ENCODE results near the gene LAMP1.
"Not testable (repeated sequence)": the region's sequence is repeated elsewhere in the genome, so short reads cannot be mapped to it uniquely, and the experiment has no call there.

Gene LAMP1

DNA sequence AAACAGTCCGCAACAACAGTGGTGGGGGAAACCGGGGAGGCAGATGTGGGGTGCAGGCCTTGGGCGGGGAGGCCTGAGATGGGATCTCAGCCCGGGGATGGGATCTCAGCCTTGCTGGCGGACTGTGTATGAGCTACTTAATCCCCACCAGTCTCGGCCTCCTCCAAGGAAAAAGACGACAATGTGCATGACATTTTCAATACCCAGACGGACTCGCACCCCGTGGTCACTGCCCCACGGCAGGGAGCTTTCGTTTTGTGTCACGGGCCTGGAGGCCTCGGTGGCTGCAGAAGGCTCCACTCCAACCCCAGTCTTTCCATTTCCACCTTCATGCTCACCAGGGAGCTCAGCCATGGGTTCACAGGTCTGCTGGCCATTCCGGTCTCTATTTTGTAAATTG lies 41.4 kb downstream of the LAMP1 start:
- H3K36me3 ChIP-seq (ENCODE audit: control insufficient read depth in 5 of 5, insufficient read depth in 5 of 5, low read length in 5 of 5), result peaks cover 0 to 7% (median 6%) of the 10 kb centered on the region in 5 donors
- no peaks in the 10 kb centered on the region for H3K4me1 ChIP-seq (ENCODE audit: control insufficient read depth in 5 of 5, insufficient read depth in 5 of 5, low read length in 5 of 5)
- H3K4me3 ChIP-seq (ENCODE audit: low read depth in 1 of 5, low read length in 5 of 5), result no peak overlapping the region
- H3K9me3 ChIP-seq (ENCODE audit: control insufficient read depth in 5 of 5, low read length in 5 of 5), result no peaks in the 10 kb centered on the region
- H3K27ac ChIP-seq (ENCODE audit: low read depth, low read length), result no peak overlapping the region
- no peak overlapping the region for H3K9ac ChIP-seq (ENCODE audit: low read length in 5 of 5)
- H3K27me3 ChIP-seq (ENCODE audit: control insufficient read depth in 5 of 5, insufficient read depth in 4 of 5, low read length in 5 of 5), result no peaks in the 10 kb centered on the region

DNA sequence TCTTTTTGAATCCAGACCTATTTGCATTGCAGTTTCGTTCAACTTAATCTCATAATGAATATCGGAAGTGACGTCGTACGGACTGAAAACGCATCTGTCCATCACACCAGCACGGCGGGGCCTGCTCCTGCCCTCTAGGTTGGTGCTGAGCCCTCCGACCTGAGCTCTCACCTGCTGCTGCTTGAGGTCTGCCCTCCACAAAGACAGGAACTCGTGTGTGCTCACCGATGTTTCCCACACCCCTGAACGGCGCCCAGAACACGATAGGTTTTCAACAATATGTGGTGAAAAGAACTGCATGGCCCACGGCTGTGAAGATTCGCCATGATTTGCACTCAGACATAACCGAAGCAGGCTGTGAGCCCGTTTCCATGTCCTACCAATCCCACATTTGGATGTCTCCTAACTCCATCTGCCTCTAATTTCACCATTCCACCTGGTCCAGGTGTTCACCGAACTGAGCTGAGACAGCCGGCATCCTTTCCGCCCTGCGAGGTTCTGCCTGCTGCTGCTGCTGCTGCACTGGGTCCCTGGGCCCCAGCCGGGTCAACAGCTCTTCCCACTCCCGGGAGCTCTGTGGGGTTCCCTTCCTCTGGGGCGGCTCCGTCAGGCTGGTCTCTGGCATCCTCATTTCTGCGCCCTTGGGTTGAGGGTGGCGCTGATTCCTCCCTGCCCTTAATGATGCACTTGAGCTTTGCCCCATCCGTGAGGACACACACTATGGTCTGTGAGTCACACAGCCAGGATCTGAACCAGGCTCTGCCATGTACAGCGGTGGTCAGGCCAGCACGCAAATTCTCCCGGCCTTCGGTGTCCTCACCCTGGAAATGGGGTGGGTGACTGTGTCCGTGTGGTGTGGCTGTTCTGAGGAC lies 46.0 kb downstream of the LAMP1 start:
- H3K4me1 ChIP-seq (ENCODE audit: control insufficient read depth in 5 of 5, insufficient read depth in 5 of 5, low read length in 5 of 5), result no peaks in the 10 kb centered on the region
- no peak overlapping the region for H3K9ac ChIP-seq (ENCODE audit: low read length in 5 of 5)
- no peak overlapping the region for H3K27ac ChIP-seq (ENCODE audit: low read depth, low read length)
- peaks cover 0 to 4% (median 0%) of the 10 kb centered on the region in 5 donors for H3K9me3 ChIP-seq (ENCODE audit: control insufficient read depth in 5 of 5, low read length in 5 of 5)
- no peak overlapping the region for H3K4me3 ChIP-seq (ENCODE audit: low read depth in 1 of 5, low read length in 5 of 5)
- no peaks in the 10 kb centered on the region for H3K27me3 ChIP-seq (ENCODE audit: control insufficient read depth in 5 of 5, insufficient read depth in 4 of 5, low read length in 5 of 5)
- peaks cover 0 to 15% (median 10%) of the 10 kb centered on the region in 5 donors for H3K36me3 ChIP-seq (ENCODE audit: control insufficient read depth in 5 of 5, insufficient read depth in 5 of 5, low read length in 5 of 5)

DNA sequence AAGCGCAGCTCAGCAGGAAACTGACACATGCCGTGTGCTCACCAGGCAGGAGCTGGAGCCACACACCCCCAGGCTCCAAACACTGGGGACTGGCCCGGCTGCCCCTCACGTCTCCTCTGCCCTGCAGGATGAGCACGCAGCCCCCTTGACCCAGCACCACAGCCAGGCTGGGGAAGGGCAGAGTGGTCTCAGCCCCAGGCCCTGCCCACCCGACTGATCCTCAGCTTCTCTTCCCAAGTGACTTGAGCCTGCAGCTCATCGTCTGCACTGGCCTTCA lies 46.6 kb downstream of the LAMP1 start:
- Histone ChIP-seq H3K36me3 (ENCODE audit: control insufficient read depth in 5 of 5, insufficient read depth in 5 of 5, low read length in 5 of 5) (peaks cover 0 to 21% (median 14%) of the 10 kb centered on the region in 5 donors), H3K27ac (ENCODE audit: low read depth, low read length) (no peak overlapping the region), H3K27me3 (ENCODE audit: control insufficient read depth in 5 of 5, insufficient read depth in 4 of 5, low read length in 5 of 5) (no peaks in the 10 kb centered on the region), H3K9ac (ENCODE audit: low read length in 5 of 5) (no peak overlapping the region), H3K4me3 (ENCODE audit: low read depth in 1 of 5, low read length in 5 of 5) (no peak overlapping the region), H3K4me1 (ENCODE audit: control insufficient read depth in 5 of 5, insufficient read depth in 5 of 5, low read length in 5 of 5) (no peaks in the 10 kb centered on the region), H3K9me3 (ENCODE audit: control insufficient read depth in 5 of 5, low read length in 5 of 5) (peaks cover 0 to 4% (median 0%) of the 10 kb centered on the region in 5 donors)

DNA sequence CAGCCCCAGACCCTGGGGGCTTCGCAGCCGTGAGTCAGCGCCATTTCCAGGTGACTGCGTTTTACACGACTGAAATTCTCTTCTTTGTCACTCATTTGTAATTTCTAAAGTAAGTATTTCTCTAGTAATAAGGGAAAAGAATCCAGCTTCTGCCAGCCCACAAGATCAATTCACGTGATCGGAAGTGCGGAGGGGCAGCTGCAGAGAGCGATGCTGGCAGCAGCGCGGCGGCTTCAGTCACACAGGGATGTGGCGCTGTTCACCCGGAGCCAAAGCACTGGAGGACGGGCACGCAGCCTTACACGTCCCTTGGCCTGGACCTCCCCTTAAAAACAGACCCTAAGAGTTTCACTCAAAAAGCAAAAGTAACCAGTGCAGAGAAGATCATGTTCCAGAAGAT lies 48.4 kb downstream of the LAMP1 start:
- Histone ChIP-seq H3K27me3 (ENCODE audit: control insufficient read depth in 5 of 5, insufficient read depth in 4 of 5, low read length in 5 of 5) (no peaks in the 10 kb centered on the region), H3K27ac (ENCODE audit: low read depth, low read length) (no peak overlapping the region), H3K9ac (ENCODE audit: low read length in 5 of 5) (no peak overlapping the region), H3K36me3 (ENCODE audit: control insufficient read depth in 5 of 5, insufficient read depth in 5 of 5, low read length in 5 of 5) (peaks cover 0 to 37% (median 26%) of the 10 kb centered on the region in 5 donors), H3K4me1 (ENCODE audit: control insufficient read depth in 5 of 5, insufficient read depth in 5 of 5, low read length in 5 of 5) (no peaks in the 10 kb centered on the region), H3K9me3 (ENCODE audit: control insufficient read depth in 5 of 5, low read length in 5 of 5) (peaks cover 0 to 4% (median 0%) of the 10 kb centered on the region in 5 donors), H3K4me3 (ENCODE audit: low read depth in 1 of 5, low read length in 5 of 5) (no peak overlapping the region)

DNA sequence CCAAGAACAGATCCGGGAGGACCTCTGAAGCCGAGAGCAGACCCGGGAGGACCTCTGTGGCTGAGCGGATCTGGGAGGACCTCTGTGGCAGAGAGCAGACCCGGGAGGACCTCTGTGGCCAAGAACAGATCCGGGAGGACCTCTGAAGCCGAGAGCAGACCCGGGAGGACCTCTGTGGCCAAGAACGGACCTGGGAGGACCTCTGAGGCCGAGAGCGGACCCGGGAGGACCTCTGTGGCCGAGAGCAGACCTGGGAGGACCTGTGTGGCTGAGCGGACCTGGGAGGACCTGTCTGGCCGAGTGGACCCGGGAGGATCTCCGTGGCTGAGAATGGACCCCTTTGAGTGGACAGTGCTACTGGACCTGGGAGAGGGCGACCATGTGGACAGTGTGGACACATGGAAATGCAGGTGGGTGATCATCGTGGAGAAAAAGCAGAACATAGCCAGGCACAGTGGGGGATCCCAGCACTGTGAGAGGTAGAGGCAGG lies 50.7 kb downstream of the LAMP1 start:
- H3K4me3 ChIP-seq (ENCODE audit: low read depth in 1 of 5, low read length in 5 of 5); H3K27me3 ChIP-seq (ENCODE audit: control insufficient read depth in 5 of 5, insufficient read depth in 4 of 5, low read length in 5 of 5); H3K9ac ChIP-seq (ENCODE audit: low read length in 5 of 5); H3K9me3 ChIP-seq (ENCODE audit: control insufficient read depth in 5 of 5, low read length in 5 of 5); H3K4me1 ChIP-seq (ENCODE audit: control insufficient read depth in 5 of 5, insufficient read depth in 5 of 5, low read length in 5 of 5); H3K27ac ChIP-seq (ENCODE audit: low read depth, low read length): not testable (repeated sequence)
- H3K36me3 ChIP-seq (ENCODE audit: control insufficient read depth in 5 of 5, insufficient read depth in 5 of 5, low read length in 5 of 5), result peaks cover 0 to 42% (median 25%) of the 10 kb centered on the region in 5 donors

DNA sequence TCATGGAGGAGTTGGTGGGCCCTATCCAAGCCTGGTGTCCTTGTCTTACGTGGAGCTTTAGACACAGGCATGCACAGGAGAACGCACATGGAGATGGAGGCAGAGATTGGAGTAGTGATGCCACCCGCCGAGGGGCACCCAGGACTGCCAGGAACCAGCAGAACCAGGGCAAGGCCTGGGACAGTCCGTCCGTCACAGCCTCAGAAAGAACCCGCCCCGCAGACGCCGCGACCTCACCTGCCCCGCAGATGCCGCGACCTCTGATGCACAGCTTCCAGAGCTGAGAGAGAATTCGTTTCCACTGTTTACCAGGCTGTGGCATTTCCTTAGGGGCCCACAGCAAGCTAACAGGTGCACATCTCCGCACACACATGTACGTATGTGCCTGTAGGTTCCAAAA lies 51.6 kb downstream of the LAMP1 start:
- no peaks in the 10 kb centered on the region for H3K27me3 ChIP-seq (ENCODE audit: control insufficient read depth in 5 of 5, insufficient read depth in 4 of 5, low read length in 5 of 5)
- H3K27ac ChIP-seq (ENCODE audit: low read depth, low read length), result no peak overlapping the region
- H3K4me3 ChIP-seq (ENCODE audit: low read depth in 1 of 5, low read length in 5 of 5), result no peak overlapping the region
- peaks cover 0 to 4% (median 0%) of the 10 kb centered on the region in 5 donors for H3K9me3 ChIP-seq (ENCODE audit: control insufficient read depth in 5 of 5, low read length in 5 of 5)
- no peak overlapping the region for H3K9ac ChIP-seq (ENCODE audit: low read length in 5 of 5)
- H3K4me1 ChIP-seq (ENCODE audit: control insufficient read depth in 5 of 5, insufficient read depth in 5 of 5, low read length in 5 of 5), result peaks cover 0 to 5% (median 0%) of the 10 kb centered on the region in 5 donors
- peaks cover 0 to 34% (median 19%) of the 10 kb centered on the region in 5 donors for H3K36me3 ChIP-seq (ENCODE audit: control insufficient read depth in 5 of 5, insufficient read depth in 5 of 5, low read length in 5 of 5)

DNA sequence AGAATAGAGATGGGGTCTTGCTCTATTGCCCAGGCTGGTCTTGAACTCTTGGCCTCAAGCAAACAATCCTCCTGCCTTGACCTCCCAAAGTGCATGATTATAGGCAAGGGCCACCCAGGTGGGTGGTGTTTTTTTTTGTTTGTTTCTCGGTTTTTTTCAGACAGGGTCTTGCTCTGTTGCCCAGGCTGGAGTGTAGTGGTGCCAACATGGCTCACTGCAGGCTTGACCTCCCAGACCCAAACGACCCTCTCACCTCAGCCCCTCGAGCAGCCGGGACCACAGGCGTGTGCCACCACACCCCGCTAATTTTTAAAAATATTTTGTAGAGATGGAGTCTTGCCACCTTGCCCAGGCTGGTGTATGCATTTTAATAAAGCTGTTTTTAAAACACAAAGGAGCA lies 52.0 kb downstream of the LAMP1 start:
- Histone ChIP-seq H3K4me3 (ENCODE audit: low read depth in 1 of 5, low read length in 5 of 5) (no peak overlapping the region), H3K36me3 (ENCODE audit: control insufficient read depth in 5 of 5, insufficient read depth in 5 of 5, low read length in 5 of 5) (peaks cover 0 to 33% (median 17%) of the 10 kb centered on the region in 5 donors), H3K9me3 (ENCODE audit: control insufficient read depth in 5 of 5, low read length in 5 of 5) (peaks cover 0 to 4% (median 0%) of the 10 kb centered on the region in 5 donors), H3K27ac (ENCODE audit: low read depth, low read length) (no peak overlapping the region), H3K27me3 (ENCODE audit: control insufficient read depth in 5 of 5, insufficient read depth in 4 of 5, low read length in 5 of 5) (no peaks in the 10 kb centered on the region), H3K4me1 (ENCODE audit: control insufficient read depth in 5 of 5, insufficient read depth in 5 of 5, low read length in 5 of 5) (peaks cover 0 to 5% (median 0%) of the 10 kb centered on the region in 5 donors), H3K9ac (ENCODE audit: low read length in 5 of 5) (no peak overlapping the region)

DNA sequence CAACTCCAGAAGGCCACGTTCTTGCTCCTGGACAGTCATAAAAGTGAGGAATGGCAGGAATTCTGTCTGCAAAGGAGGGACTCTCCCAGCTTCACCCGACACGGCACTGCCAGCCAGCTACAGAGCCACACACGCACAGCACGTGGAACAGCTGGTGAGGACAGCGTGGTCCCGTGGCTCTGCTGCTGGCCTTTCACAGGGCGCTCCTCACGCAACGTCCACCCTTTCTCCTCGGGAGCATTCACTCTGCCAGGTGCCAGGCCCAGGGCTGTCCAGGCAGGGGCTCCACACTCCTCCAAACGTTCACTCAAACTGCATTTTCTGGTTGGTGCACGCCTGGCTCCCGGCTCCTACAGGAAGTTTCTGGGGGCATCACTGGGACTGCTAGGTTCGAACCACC lies 52.5 kb downstream of the LAMP1 start:
- Histone ChIP-seq H3K27ac (ENCODE audit: low read depth, low read length) (no peak overlapping the region), H3K27me3 (ENCODE audit: control insufficient read depth in 5 of 5, insufficient read depth in 4 of 5, low read length in 5 of 5) (no peaks in the 10 kb centered on the region), H3K4me3 (ENCODE audit: low read depth in 1 of 5, low read length in 5 of 5) (no peak overlapping the region), H3K9ac (ENCODE audit: low read length in 5 of 5) (no peak overlapping the region), H3K9me3 (ENCODE audit: control insufficient read depth in 5 of 5, low read length in 5 of 5) (peaks cover 0 to 4% (median 0%) of the 10 kb centered on the region in 5 donors), H3K36me3 (ENCODE audit: control insufficient read depth in 5 of 5, insufficient read depth in 5 of 5, low read length in 5 of 5) (peaks cover 0 to 33% (median 17%) of the 10 kb centered on the region in 5 donors), H3K4me1 (ENCODE audit: control insufficient read depth in 5 of 5, insufficient read depth in 5 of 5, low read length in 5 of 5) (peaks cover 0 to 5% (median 0%) of the 10 kb centered on the region in 5 donors)

DNA sequence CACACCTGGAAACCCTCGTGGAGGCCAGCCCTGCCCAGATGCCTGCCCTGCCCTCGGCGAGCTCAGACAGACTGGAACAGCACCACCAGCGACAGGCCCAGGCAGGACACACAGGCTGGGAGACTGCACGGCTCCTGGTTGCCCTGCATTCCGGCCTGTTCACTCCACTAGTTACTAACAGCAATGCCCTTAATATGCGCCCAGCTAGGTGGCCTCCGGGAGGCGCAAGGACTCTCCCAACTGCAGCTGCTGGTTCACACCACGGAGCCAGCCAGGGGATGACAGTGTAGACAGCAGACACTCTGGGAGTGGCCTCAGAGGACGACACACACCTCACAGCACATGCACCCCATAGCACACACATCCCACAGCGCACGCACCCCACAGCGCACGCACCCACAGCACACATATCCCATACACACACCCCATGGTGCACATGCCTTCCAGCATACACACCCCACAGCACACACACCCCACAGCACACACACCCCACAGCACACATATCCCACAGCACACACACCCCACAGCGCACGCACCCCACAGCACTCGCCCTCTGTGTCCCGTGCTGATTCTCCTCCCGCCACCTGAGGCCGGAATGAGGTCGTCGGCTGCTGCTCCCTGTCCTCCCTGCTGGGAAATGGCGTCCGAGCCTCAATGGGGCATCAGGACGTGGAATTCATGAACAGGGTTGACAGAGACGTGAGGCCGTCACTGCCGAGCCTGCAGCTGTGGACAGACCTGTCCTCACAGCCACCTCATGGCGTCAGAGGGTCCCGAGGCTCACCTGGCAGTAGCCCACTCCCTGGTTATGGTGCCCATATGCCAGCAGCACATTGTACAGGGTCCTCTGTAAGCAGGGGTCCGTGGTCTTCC lies 53.3 kb downstream of the LAMP1 start:
- peaks cover 0 to 4% (median 0%) of the 10 kb centered on the region in 5 donors for H3K9me3 ChIP-seq (ENCODE audit: control insufficient read depth in 5 of 5, low read length in 5 of 5)
- H3K4me3 ChIP-seq (ENCODE audit: low read depth in 1 of 5, low read length in 5 of 5), result no peak overlapping the region
- H3K4me1 ChIP-seq (ENCODE audit: control insufficient read depth in 5 of 5, insufficient read depth in 5 of 5, low read length in 5 of 5), result peaks cover 0 to 5% (median 0%) of the 10 kb centered on the region in 5 donors
- H3K27ac ChIP-seq (ENCODE audit: low read depth, low read length), result no peak overlapping the region
- H3K27me3 ChIP-seq (ENCODE audit: control insufficient read depth in 5 of 5, insufficient read depth in 4 of 5, low read length in 5 of 5), result no peaks in the 10 kb centered on the region
- peaks cover 0 to 38% (median 17%) of the 10 kb centered on the region in 5 donors for H3K36me3 ChIP-seq (ENCODE audit: control insufficient read depth in 5 of 5, insufficient read depth in 5 of 5, low read length in 5 of 5)
- H3K9ac ChIP-seq (ENCODE audit: low read length in 5 of 5), result no peak overlapping the region

DNA sequence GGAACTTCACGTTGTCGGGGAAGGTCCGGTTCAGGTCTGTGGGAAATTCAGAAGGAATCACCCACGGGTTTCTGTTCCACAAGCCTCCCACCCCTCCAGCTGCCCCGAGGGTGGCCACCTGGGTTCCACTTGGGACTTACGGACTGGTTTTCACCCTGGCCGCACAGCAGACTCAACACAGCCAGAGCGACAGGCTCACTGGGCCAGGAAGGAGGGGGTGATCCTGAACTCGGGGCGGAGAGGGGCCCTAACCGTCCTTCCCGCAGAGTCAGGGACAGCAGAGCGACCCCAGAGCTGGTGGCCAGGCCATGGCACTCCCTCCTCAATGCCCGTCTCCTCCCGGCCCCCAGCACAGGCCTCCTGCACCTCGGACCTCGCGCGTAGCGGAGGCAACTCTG lies 53.9 kb downstream of the LAMP1 start:
- Histone ChIP-seq H3K27ac (ENCODE audit: low read depth, low read length) (no peak overlapping the region), H3K9ac (ENCODE audit: low read length in 5 of 5) (no peak overlapping the region), H3K9me3 (ENCODE audit: control insufficient read depth in 5 of 5, low read length in 5 of 5) (peaks cover 0 to 4% (median 0%) of the 10 kb centered on the region in 5 donors), H3K4me3 (ENCODE audit: low read depth in 1 of 5, low read length in 5 of 5) (no peak overlapping the region), H3K36me3 (ENCODE audit: control insufficient read depth in 5 of 5, insufficient read depth in 5 of 5, low read length in 5 of 5) (peaks cover 0 to 34% (median 17%) of the 10 kb centered on the region in 5 donors), H3K4me1 (ENCODE audit: control insufficient read depth in 5 of 5, insufficient read depth in 5 of 5, low read length in 5 of 5) (peaks cover 0 to 5% (median 0%) of the 10 kb centered on the region in 5 donors), H3K27me3 (ENCODE audit: control insufficient read depth in 5 of 5, insufficient read depth in 4 of 5, low read length in 5 of 5) (no peaks in the 10 kb centered on the region)
